ENCODE results near the gene AHRR. TPM values are rescaled to one million over a fixed set of nuclear protein-coding genes. Genes with fewer than 3 reads are reported as not detected.

Gene AHRR
- total RNA-seq, 2 experiments from 2014 or later: 2.2 to 3.4 TPM

- no peak overlapping the region for H3K4me3 ChIP-seq (ENCODE audit: low read depth, low read length, poor library complexity, severe bottlenecking)
- no peaks in the 10 kb centered on the region for H3K9me2 ChIP-seq (ENCODE audit: insufficient read depth, low read length)
- POLR2A ChIA-PET: no interaction called here
- no peak overlapping the region for H3K4me2 ChIP-seq (ENCODE audit: low read length)
- no peaks in the 10 kb centered on the region for H3K4me1 ChIP-seq (ENCODE audit: insufficient read depth, low read length, poor library complexity, severe bottlenecking)
- TF ChIP-seq EZH2phosphoT487 (IDR thresholded peaks at IDR 0.05; ENCODE audit: borderline replicate concordance, low read depth, low read length) (no peak), CTCF (conservative IDR thresholded peaks at IDR 0.05; ENCODE audit: low read length) (no peak)
- H4K20me1 ChIP-seq (ENCODE audit: insufficient read depth, low read length): no peaks in the 10 kb centered on the region
- H2AFZ ChIP-seq (ENCODE audit: low read length): no peak overlapping the region
- H3K27ac ChIP-seq (ENCODE audit: low read depth, low read length, poor library complexity, severe bottlenecking): no peak overlapping the region
- H3K36me3 ChIP-seq (ENCODE audit: insufficient read depth, low read length): no peaks in the 10 kb centered on the region
- no TSS peak for BruUV-seq (replicated peaks)
- H3K79me2 ChIP-seq (ENCODE audit: insufficient read depth, low read depth, low read length): no peaks in the 10 kb centered on the region
- intact Hi-C loops (cut with micrococcal nuclease; ENCODE audit: unreplicated experiment): no loop called here
- DNase-seq (ENCODE audit: low spot score): no peak
- H3K9me3 ChIP-seq (ENCODE audit: low read length): no peaks in the 10 kb centered on the region
- CTCF ChIA-PET (ENCODE audit: unreplicated experiment): no interaction called here
Measured at GRCh38 chr5:482506-482905, 161.0 kb downstream of the AHRR start.

DNA sequence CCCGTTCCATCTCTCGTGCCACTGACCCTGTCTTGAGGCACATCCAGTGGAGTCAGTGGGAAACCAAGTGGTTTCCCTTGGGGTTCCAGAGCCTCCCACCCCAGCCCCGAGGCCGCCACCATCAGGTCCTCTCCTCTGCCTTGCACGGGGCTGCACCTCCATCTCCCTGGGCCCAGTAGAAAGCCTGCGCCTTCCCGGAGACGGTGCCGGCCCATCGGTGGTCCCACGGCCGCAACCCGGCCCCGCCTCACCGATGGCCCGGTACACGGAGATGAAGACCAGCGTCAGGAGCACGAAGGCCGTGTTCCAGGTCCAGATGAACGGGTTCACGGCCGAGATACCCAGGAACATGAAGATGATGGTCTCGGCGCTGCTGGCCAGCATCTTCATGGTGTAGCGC, 161.5 kb downstream of the AHRR start:
- Histone ChIP-seq H3K9me3 (ENCODE audit: low read length) (no peaks in the 10 kb centered on the region), H4K20me1 (ENCODE audit: insufficient read depth, low read length) (no peaks in the 10 kb centered on the region), H3K4me3 (ENCODE audit: low read depth, low read length, poor library complexity, severe bottlenecking) (no peak overlapping the region), H3K9me2 (ENCODE audit: insufficient read depth, low read length) (no peaks in the 10 kb centered on the region), H3K36me3 (ENCODE audit: insufficient read depth, low read length) (no peaks in the 10 kb centered on the region), H2AFZ (ENCODE audit: low read length) (no peak overlapping the region), H3K4me1 (ENCODE audit: insufficient read depth, low read length, poor library complexity, severe bottlenecking) (no peaks in the 10 kb centered on the region), H3K79me2 (ENCODE audit: insufficient read depth, low read depth, low read length) (no peaks in the 10 kb centered on the region), H3K4me2 (ENCODE audit: low read length) (no peak overlapping the region), H3K27ac (ENCODE audit: low read depth, low read length, poor library complexity, severe bottlenecking) (no peak overlapping the region)
- TF ChIP-seq EZH2phosphoT487 (IDR thresholded peaks at IDR 0.05; ENCODE audit: borderline replicate concordance, low read depth, low read length): no peak
- TF ChIP-seq CTCF (conservative IDR thresholded peaks at IDR 0.05; ENCODE audit: low read length): no peak
- ChIA-PET POLR2A (no interaction called here), CTCF (ENCODE audit: unreplicated experiment) (no interaction called here)
- intact Hi-C loops (cut with micrococcal nuclease; ENCODE audit: unreplicated experiment): no loop called here
- DNase-seq (ENCODE audit: low spot score): no peak
- BruUV-seq (replicated peaks): no TSS peak

DNA sequence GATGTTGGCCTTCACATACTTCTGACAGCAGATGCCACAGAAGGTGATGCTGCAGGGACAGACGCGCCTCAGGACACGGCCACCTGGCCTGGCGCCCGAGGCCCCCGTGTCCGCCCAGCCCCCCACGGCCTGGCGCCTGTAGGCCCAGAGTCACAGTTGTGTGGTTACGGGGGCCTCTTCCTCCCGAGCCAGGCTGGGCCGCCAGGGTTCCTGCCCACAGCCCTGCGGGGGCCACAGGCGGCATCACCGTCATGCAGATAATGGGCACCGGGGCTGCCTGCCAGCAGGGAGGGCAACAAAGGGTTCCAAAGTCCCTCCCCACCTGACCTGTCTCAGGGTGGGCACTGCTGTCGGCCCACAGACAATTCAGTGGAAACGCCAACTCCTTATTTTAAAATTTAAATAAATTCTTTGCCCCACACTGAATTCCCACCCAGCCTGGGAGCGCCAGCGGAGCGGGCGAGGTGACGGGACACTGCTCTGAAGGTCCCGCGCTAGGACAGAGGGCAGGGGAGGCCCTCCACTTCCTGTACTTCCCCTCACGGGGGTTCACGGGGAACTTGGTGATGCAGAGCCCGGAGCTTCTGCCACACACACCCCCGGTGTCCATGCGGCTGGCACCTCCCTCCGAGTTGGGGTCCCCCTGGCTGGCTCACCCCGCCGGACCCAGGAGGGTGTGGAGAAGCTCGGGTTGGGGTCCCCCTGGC, 162.1 kb downstream of the AHRR start:
- Histone ChIP-seq H3K4me3 (ENCODE audit: low read depth, low read length, poor library complexity, severe bottlenecking) (no peak overlapping the region), H3K4me2 (ENCODE audit: low read length) (no peak overlapping the region), H3K9me3 (ENCODE audit: low read length) (no peaks in the 10 kb centered on the region), H3K36me3 (ENCODE audit: insufficient read depth, low read length) (no peaks in the 10 kb centered on the region), H3K9me2 (ENCODE audit: insufficient read depth, low read length) (no peaks in the 10 kb centered on the region), H4K20me1 (ENCODE audit: insufficient read depth, low read length) (no peaks in the 10 kb centered on the region), H2AFZ (ENCODE audit: low read length) (no peak overlapping the region), H3K27ac (ENCODE audit: low read depth, low read length, poor library complexity, severe bottlenecking) (no peak overlapping the region), H3K4me1 (ENCODE audit: insufficient read depth, low read length, poor library complexity, severe bottlenecking) (no peaks in the 10 kb centered on the region), H3K79me2 (ENCODE audit: insufficient read depth, low read depth, low read length) (no peaks in the 10 kb centered on the region)
- DNase-seq (ENCODE audit: low spot score): no peak
- intact Hi-C loops (cut with micrococcal nuclease; ENCODE audit: unreplicated experiment): no loop called here
- no TSS peak for BruUV-seq (replicated peaks)
- ChIA-PET POLR2A (interaction anchor here (0.6 kb wide), 1 partner anchor 346 kb away, joined by 3 read pairs; no protein-coding TSS in a partner anchor), CTCF (ENCODE audit: unreplicated experiment) (no interaction called here)
- TF ChIP-seq CTCF (conservative IDR thresholded peaks at IDR 0.05; ENCODE audit: low read length) (no peak), EZH2phosphoT487 (IDR thresholded peaks at IDR 0.05; ENCODE audit: borderline replicate concordance, low read depth, low read length) (no peak)

Measured in OCI-LY7 (cell line).